Keratinocyte (primary cell): ENCODE results near the gene FRAS1.

Experiments used
- EZH2 ChIP-seq: IDR thresholded peaks from one replicate; pipeline ENCODE4 v1.6.1; 2012; ENCODE audit warnings: inconsistent platforms, mild to moderate bottlenecking, low read length, moderate library complexity
- TF ChIP-seq, protein P1 (sequence below), 3 experiments: IDR thresholded peaks in 1 of 3; conservative IDR thresholded peaks in 1 of 3; optimal IDR thresholded peaks in 1 of 3; 2 replicates in 2 of 3; 3 replicates in 1 of 3; pipeline versions ENCODE3 to v1.5.1; 2011; ENCODE audit warnings: low read length in 3 of 3, mild to moderate bottlenecking in 3 of 3, moderate library complexity in 2 of 3, control low read depth in 1 of 3, inconsistent platforms in 1 of 3; ENCODE audit not compliant: insufficient read depth in 2 of 3; ENCODE audit errors: extremely low read depth in 1 of 3

DNA sequence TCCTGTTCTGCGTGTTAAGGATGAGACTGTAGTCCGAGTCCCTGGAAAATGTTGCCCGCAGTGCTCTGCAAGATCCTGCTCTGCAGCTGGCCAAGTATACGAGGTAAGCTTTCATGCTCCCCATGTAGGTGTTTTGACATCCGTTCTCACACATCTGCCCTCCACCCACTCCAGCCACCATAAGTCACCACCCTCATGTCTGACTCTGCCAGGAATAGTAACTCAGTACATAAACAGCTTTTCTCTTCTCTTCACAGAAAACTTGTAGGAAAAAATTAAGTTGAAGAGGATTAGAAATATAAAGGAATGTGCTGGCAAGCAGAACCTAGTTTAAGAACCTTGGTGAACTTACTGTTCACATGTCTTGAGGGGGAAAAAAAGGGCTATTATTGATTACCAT is 207.9 kb downstream of the FRAS1 start:
- TF ChIP-seq, protein P1, sequence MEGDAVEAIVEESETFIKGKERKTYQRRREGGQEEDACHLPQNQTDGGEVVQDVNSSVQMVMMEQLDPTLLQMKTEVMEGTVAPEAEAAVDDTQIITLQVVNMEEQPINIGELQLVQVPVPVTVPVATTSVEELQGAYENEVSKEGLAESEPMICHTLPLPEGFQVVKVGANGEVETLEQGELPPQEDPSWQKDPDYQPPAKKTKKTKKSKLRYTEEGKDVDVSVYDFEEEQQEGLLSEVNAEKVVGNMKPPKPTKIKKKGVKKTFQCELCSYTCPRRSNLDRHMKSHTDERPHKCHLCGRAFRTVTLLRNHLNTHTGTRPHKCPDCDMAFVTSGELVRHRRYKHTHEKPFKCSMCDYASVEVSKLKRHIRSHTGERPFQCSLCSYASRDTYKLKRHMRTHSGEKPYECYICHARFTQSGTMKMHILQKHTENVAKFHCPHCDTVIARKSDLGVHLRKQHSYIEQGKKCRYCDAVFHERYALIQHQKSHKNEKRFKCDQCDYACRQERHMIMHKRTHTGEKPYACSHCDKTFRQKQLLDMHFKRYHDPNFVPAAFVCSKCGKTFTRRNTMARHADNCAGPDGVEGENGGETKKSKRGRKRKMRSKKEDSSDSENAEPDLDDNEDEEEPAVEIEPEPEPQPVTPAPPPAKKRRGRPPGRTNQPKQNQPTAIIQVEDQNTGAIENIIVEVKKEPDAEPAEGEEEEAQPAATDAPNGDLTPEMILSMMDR (optimal IDR thresholded peaks at IDR 0.05 in 1 of 3, IDR thresholded peaks at IDR 0.05 in 1 of 3, conservative IDR thresholded peaks at IDR 0.05 in 1 of 3; ENCODE audit: extremely low read depth in 1 of 3, insufficient read depth in 2 of 3, low read length in 3 of 3): no peak
- TF ChIP-seq EZH2: no peak
